ENCODE results near the gene PRXL2B.

GRCh38 chr1:2561446-2561845 lies 25.1 kb upstream of the PRXL2B start:
- TF ChIP-seq CTCF (conservative IDR thresholded peaks at IDR 0.05) (no peak), ZFX (IDR thresholded peaks at IDR 0.05) (no peak)

Measured in C4-2B (cell line).